ENCODE data around the gene CAGE1. TPM values are rescaled to one million over a fixed set of nuclear protein-coding genes. Genes with fewer than 3 reads are reported as not detected.

Gene CAGE1
- polyA plus RNA-seq, 1 experiment: not detected

GRCh38 chr6:7417684-7418083, 28.1 kb upstream of the CAGE1 start:
- no peaks in the 10 kb centered on the region for H3K27me3 ChIP-seq (ENCODE audit: control insufficient read depth, insufficient read depth, low read length)
- no peak overlapping the region for H3K4me3 ChIP-seq (ENCODE audit: low read depth, low read length)
- POLR2A ChIA-PET: no interaction called here
- no peak for TF ChIP-seq CTCF (IDR thresholded peaks at IDR 0.05; ENCODE audit: insufficient read depth, low read depth, low read length)
- DNase-seq (ENCODE audit: low read depth): no peak
- peaks cover 1% of the 10 kb centered on the region; the same call in 1 of the 2 replicates for H3K36me3 ChIP-seq (ENCODE audit: control insufficient read depth, insufficient read depth, low read length)
- CTCF ChIA-PET: no interaction called here

GRCh38 chr6:7414811-7415210, 25.3 kb upstream of the CAGE1 start:
- no peaks in the 10 kb centered on the region for H3K27me3 ChIP-seq (ENCODE audit: control insufficient read depth, insufficient read depth, low read length)
- H3K36me3 ChIP-seq (ENCODE audit: control insufficient read depth, insufficient read depth, low read length): peaks cover 1% of the 10 kb centered on the region
- CTCF ChIA-PET: interaction anchor here (1.0 to 1.4 kb wide), 2 partner anchors 9 to 197 kb away, joined by 4 read pairs; no protein-coding TSS in a partner anchor
- no peak for TF ChIP-seq CTCF (IDR thresholded peaks at IDR 0.05; ENCODE audit: insufficient read depth, low read depth, low read length)
- no peak overlapping the region for H3K4me3 ChIP-seq (ENCODE audit: low read depth, low read length)
- POLR2A ChIA-PET: no interaction called here
- peak; percentile 29 for DNase-seq (ENCODE audit: low read depth)

GRCh38 chr6:7413151-7413823, 23.7 kb upstream of the CAGE1 start:
- TF ChIP-seq CTCF (IDR thresholded peaks at IDR 0.05; ENCODE audit: insufficient read depth, low read depth, low read length): no peak
- Histone ChIP-seq H3K36me3 (ENCODE audit: control insufficient read depth, insufficient read depth, low read length) (peaks cover 1% of the 10 kb centered on the region), H3K4me3 (ENCODE audit: low read depth, low read length) (no peak overlapping the region), H3K27me3 (ENCODE audit: control insufficient read depth, insufficient read depth, low read length) (no peaks in the 10 kb centered on the region)
- POLR2A ChIA-PET: no interaction called here
- CTCF ChIA-PET: interaction anchor here (1.4 kb wide), 1 partner anchor 22 kb away, joined by 3 read pairs; no protein-coding TSS in a partner anchor
- DNase-seq (ENCODE audit: low read depth): no peak

- no peak for DNase-seq (ENCODE audit: low read depth)
- no peak for TF ChIP-seq CTCF (IDR thresholded peaks at IDR 0.05; ENCODE audit: insufficient read depth, low read depth, low read length)
- H3K27me3 ChIP-seq (ENCODE audit: control insufficient read depth, insufficient read depth, low read length): no peaks in the 10 kb centered on the region
- H3K36me3 ChIP-seq (ENCODE audit: control insufficient read depth, insufficient read depth, low read length): peaks cover 2% of the 10 kb centered on the region; the same call in 1 of the 2 replicates
- H3K4me3 ChIP-seq (ENCODE audit: low read depth, low read length): no peak overlapping the region
- CTCF ChIA-PET: interaction anchor here (1.1 to 1.5 kb wide), 3 partner anchors 22 to 203 kb away, joined by 3 to 4 read pairs (median 3); partner anchors contain the start of genes CAGE1 and RIOK1
- POLR2A ChIA-PET: no interaction called here
Observed at GRCh38 chr6:7411328-7411727, 21.8 kb upstream of the CAGE1 start.

- no peak for DNase-seq (ENCODE audit: low read depth)
- no peak for TF ChIP-seq CTCF (IDR thresholded peaks at IDR 0.05; ENCODE audit: insufficient read depth, low read depth, low read length)
- peaks cover 2% of the 10 kb centered on the region; the same call in 1 of the 2 replicates for H3K36me3 ChIP-seq (ENCODE audit: control insufficient read depth, insufficient read depth, low read length)
- ChIA-PET POLR2A (no interaction called here), CTCF (interaction anchor here (1.1 to 1.5 kb wide), 2 partner anchors 22 to 44 kb away, joined by 3 to 4 read pairs; partner anchors contain the start of genes CAGE1 and RIOK1)
- no peak overlapping the region for H3K4me3 ChIP-seq (ENCODE audit: low read depth, low read length)
- no peaks in the 10 kb centered on the region for H3K27me3 ChIP-seq (ENCODE audit: control insufficient read depth, insufficient read depth, low read length)
Observed at GRCh38 chr6:7410851-7411250, 21.3 kb upstream of the CAGE1 start.

Data from BJ (cell line).